ENCODE data around the gene MARCKSL1. TPM values are rescaled to one million over a fixed set of nuclear protein-coding genes. Genes with fewer than 3 reads are reported as not detected.
"Not testable (repeated sequence)": the region's sequence is repeated elsewhere in the genome, so short reads cannot be mapped to it uniquely, and the experiment has no call there.

The MARCKSL1 gene
- total RNA-seq, 1 donor from 2014 or later, result 36.8 TPM

DNA sequence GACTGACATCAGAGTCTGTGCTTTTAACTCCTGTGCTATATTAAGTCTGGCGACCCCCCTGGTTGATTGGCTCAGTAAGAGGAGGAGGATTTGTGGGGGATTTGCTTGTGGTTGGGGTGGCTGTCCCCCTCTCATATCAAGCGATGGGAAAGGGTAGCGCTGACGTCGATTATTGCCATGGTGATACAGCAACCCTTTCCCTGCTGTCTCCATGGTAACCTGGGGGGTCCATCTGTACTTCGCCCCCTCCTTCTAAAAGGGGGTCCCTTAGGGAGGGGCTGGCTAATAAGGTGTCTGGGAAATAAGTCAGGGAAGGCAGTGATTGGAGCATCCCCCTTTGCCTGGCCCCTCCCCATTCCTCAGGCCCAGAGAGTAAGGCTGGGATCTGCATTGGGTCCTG, 21.6 kb upstream of the MARCKSL1 start:
- intact Hi-C loops (cut with DNase I), result no loop called here
- no peak overlapping the region for H3K4me3 ChIP-seq
- H3K27me3 ChIP-seq, result no peaks in the 10 kb centered on the region
- no peak overlapping the region for H3K27ac ChIP-seq
- no peaks in the 10 kb centered on the region for H3K9me3 ChIP-seq
- DNase-seq (ENCODE audit: extremely low spot score in 2 of 2), result no peak
- TF ChIP-seq, protein P1, sequence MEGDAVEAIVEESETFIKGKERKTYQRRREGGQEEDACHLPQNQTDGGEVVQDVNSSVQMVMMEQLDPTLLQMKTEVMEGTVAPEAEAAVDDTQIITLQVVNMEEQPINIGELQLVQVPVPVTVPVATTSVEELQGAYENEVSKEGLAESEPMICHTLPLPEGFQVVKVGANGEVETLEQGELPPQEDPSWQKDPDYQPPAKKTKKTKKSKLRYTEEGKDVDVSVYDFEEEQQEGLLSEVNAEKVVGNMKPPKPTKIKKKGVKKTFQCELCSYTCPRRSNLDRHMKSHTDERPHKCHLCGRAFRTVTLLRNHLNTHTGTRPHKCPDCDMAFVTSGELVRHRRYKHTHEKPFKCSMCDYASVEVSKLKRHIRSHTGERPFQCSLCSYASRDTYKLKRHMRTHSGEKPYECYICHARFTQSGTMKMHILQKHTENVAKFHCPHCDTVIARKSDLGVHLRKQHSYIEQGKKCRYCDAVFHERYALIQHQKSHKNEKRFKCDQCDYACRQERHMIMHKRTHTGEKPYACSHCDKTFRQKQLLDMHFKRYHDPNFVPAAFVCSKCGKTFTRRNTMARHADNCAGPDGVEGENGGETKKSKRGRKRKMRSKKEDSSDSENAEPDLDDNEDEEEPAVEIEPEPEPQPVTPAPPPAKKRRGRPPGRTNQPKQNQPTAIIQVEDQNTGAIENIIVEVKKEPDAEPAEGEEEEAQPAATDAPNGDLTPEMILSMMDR (IDR thresholded peaks at IDR 0.05), result no peak
- TF ChIP-seq POLR2A (IDR thresholded peaks at IDR 0.05), result no peak
- TF ChIP-seq POLR2AphosphoS5 (IDR thresholded peaks at IDR 0.05; ENCODE audit: insufficient read depth in 1 of 2, low read depth in 1 of 2), result no peak
- H3K4me1 ChIP-seq, result peaks cover 36% of the 10 kb centered on the region
- H3K36me3 ChIP-seq, result no peaks in the 10 kb centered on the region

GRCh38 chr1:32356478-32356877, 20.4 kb upstream of the MARCKSL1 start:
- Histone ChIP-seq H3K27me3 (no peaks in the 10 kb centered on the region), H3K4me1 (peaks cover 36% of the 10 kb centered on the region), H3K9me3 (no peaks in the 10 kb centered on the region), H3K4me3 (no peak overlapping the region), H3K27ac (no peak overlapping the region), H3K36me3 (no peaks in the 10 kb centered on the region)
- DNase-seq (ENCODE audit: extremely low spot score in 2 of 2), result no peak
- TF ChIP-seq, protein P1 (IDR thresholded peaks at IDR 0.05), result no peak
- TF ChIP-seq POLR2A (IDR thresholded peaks at IDR 0.05), result no peak
- no peak for TF ChIP-seq POLR2AphosphoS5 (IDR thresholded peaks at IDR 0.05; ENCODE audit: insufficient read depth in 1 of 2, low read depth in 1 of 2)
- intact Hi-C loops (cut with DNase I), result no loop called here

DNA sequence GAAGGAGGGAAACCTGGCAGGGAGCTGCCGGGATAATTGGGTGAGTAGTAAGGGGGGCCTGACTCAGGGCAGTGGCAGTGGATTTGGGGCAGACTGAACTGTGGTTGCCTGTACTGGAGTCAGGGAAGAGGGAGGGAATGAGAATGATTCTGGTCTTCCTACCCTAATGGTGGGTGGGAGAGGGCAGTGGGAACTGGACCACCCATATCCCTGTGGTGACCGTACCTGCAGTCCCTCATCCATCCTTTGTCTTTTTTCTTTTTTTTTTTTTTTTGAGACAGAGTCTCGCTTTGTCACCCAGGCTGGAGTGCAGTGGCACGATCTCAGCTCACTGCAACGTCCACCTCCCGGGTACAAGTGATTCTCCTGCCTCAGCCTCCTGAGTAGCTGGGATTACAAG, 19.7 kb upstream of the MARCKSL1 start:
- H3K9me3 ChIP-seq; intact Hi-C loops (cut with DNase I); H3K27ac ChIP-seq; DNase-seq (ENCODE audit: extremely low spot score in 2 of 2); H3K27me3 ChIP-seq; H3K36me3 ChIP-seq; H3K4me3 ChIP-seq: not testable (repeated sequence)
- peaks cover 29% of the 10 kb centered on the region for H3K4me1 ChIP-seq

GRCh38 chr1:32353886-32354570, 18.0 kb upstream of the MARCKSL1 start:
- TF ChIP-seq, protein P1 (IDR thresholded peaks at IDR 0.05), result no peak
- peak in 1 of 2 donors; percentile 44 for TF ChIP-seq POLR2AphosphoS5 (IDR thresholded peaks at IDR 0.05; ENCODE audit: insufficient read depth in 1 of 2, low read depth in 1 of 2)
- intact Hi-C loops (cut with DNase I), result no loop called here
- Histone ChIP-seq H3K27me3 (no peaks in the 10 kb centered on the region), H3K9me3 (no peaks in the 10 kb centered on the region), H3K4me1 (peaks cover 29% of the 10 kb centered on the region), H3K4me3 (no peak overlapping the region), H3K27ac (peak overlapping the region; percentile 98), H3K36me3 (no peaks in the 10 kb centered on the region)
- DNase-seq (ENCODE audit: extremely low spot score in 2 of 2), result no peak

DNA sequence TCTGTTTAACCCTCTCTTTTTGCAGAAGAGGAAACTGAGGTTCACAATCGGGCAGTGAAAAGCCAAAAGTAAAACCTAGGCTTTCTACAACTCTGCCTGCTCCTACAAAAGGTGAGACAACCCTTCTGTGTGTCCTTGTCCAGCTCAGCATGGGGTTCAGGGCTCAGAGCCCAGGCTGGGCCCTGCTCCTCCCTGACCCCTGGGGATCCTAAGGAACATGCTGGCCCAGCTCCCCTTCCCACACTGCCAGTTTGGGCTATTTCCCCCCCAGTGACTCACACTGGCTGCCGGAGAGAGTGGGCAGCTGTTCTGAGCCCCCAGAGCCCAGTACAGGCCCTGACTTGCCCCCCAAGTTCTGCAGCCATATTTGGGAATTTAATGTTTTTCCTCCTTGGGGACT, 17.4 kb upstream of the MARCKSL1 start:
- Histone ChIP-seq H3K4me3 (no peak overlapping the region), H3K4me1 (peaks cover 29% of the 10 kb centered on the region), H3K9me3 (no peaks in the 10 kb centered on the region), H3K36me3 (no peaks in the 10 kb centered on the region), H3K27me3 (no peaks in the 10 kb centered on the region), H3K27ac (peak overlapping the region; percentile 98)
- no peak for TF ChIP-seq POLR2A (IDR thresholded peaks at IDR 0.05)
- peak in 1 of 2 donors; percentile 3 for TF ChIP-seq POLR2AphosphoS5 (IDR thresholded peaks at IDR 0.05; ENCODE audit: insufficient read depth in 1 of 2, low read depth in 1 of 2)
- no peak for DNase-seq (ENCODE audit: extremely low spot score in 2 of 2)
- intact Hi-C loops (cut with DNase I), result no loop called here

DNA sequence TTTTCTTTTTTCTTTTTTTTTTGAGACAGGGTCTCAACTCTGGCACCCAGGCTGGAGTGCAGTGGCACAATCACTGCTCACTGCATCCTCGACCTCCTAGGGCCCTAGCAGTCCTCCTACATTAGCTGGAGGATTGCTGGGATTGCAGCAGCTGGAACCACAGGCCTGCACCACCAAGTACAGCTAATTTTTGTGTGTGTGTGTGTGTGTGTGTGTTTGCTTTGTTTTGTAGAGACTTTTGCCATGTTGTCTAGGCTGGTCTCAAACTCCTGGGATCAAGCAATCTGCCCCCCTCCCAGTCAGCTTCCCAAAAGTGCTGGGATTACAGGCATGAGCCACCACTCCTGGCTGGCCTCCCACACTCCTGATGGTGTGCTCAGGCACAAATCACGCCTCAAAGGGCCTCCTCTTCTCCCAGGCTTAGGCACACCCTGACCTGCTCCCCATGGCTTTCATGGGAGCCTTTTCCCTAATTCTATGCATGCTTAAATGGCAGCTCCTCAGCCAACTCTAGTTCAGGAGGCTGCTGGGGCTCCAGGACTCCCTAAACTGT, 16.9 kb upstream of the MARCKSL1 start:
- TF ChIP-seq POLR2A (IDR thresholded peaks at IDR 0.05) (no peak), POLR2AphosphoS5 (IDR thresholded peaks at IDR 0.05; ENCODE audit: insufficient read depth in 1 of 2, low read depth in 1 of 2) (no peak)
- TF ChIP-seq, protein P1 (IDR thresholded peaks at IDR 0.05), result no peak
- intact Hi-C loops (cut with DNase I), result no loop called here
- DNase-seq (ENCODE audit: extremely low spot score in 2 of 2), result no peak
- Histone ChIP-seq H3K27me3 (no peaks in the 10 kb centered on the region), H3K4me1 (peaks cover 29% of the 10 kb centered on the region), H3K27ac (peak overlapping the region; percentile 98), H3K36me3 (no peaks in the 10 kb centered on the region), H3K9me3 (no peaks in the 10 kb centered on the region), H3K4me3 (no peak overlapping the region)
